ENCODE results near the gene COL1A2.

Gene COL1A2

DNA sequence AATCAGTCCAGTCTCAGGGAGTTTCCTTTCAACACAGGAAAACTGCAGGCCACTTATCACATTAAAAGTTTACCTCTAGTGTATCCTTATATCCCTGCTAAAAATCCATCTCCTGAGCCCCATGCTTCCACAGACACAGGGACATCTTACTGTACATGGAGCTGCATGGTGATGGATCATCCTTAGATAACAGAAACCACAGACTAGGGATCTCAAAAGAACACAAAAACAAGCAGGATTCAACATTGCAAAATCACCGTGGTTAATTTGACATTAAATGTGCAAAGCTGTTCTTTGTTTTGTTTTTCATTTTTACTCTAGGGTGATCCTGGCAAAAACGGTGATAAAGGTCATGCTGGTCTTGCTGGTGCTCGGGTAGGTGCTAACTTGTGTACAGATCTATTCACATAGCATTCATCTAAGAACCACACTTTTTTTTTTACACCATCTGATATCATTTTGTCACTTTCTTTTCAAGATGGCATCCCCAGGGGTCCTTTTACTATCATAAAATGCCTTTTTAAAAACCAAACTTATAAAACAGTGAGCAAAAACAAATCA is 18.1 kb downstream of the COL1A2 start:
- DNase-seq: no peak

DNA sequence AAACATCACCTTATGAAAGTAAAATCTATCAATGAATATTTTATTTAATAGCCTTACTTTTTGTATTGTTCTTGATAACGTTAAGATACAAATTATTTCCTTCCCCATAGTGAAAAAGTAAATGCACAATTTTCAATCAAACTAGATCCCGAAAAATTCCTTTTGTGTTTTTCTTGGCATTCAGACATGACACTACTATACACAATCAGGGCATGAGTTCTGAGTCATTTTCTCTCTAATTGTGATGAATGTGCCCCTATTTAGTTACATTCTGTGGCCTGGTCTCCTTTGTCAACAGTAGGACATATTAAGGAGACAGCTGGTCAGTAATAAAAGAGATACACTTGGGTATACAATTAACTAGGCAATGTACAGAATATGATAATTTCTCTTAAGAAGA is 19.8 kb downstream of the COL1A2 start:
- DNase-seq: peak; percentile 51 to 78

DNA sequence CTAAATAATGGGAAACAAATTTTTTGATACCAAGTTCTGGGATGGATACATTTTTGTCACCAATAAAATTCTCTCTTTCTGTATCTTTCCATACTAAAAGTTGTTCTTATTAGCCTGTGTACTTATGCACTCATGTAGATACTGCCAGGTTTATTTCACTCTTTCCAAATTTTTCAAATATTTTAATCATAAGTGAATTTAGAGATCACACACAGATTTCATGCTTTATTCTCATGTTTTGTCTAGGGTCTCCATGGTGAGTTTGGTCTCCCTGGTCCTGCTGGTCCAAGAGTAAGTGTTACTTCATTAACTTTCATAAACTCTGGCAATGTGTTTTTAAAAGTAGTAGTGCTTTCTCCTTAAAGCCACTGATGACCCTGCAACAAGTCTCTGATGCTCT is 20.3 kb downstream of the COL1A2 start:
- no peak for DNase-seq

DNA sequence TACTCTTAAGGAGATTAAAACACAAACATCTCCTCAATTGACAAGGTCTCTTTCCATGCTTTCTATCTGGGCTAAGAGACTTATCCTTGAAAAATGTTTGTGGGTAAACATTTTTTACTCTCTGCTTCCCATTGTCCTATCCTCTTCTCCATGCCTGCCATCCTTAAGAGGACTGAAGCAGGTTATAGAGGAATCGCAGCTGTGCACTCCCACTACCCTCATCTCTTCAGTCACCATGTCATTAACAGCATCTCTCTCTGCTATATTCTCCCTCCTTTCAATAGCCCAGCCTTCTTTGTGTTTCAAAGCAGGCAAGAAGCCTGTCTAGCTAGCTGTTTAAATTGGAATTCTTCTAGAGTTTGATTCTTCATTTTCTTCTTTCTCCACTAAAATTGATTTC is 22.6 kb downstream of the COL1A2 start:
- DNase-seq: no peak

DNA sequence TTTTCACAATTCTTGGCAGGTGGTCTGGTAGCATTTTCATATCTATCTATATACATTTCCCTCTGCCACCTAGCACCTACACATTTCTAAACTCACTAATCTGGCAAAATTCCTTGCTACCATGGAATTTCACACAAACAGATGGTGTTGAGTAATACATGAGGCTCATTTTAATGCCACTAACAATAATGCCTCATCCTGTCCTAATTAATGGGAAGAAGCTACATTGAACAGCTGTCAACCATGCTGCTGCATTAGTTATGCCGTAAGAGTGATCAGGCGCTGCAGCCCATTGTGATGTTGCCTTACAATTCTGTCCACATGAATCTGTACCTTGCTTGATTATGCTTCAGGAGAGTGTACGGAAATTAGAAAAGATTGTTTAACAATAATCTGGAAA is 23.2 kb downstream of the COL1A2 start:
- DNase-seq: no peak

DNA sequence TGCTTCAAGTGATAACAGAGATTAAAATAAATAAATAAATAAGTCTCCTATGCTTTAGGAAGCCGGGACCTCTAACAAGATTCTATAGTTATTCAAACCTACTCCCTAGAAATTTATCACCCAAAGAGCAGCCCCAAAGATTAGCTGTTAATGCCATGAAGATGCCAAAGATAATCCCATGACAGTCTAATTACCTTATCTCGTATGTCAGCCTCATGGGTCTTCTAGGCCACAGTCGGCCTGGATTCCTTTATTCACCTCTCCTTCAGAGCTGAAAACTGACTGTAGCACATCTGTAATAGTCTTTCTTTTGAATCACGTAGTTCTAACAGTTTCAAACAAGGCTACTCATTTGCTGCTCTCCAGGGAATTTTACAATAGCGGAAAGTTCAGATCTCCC is 24.2 kb downstream of the COL1A2 start:
- no peak for DNase-seq

DNA sequence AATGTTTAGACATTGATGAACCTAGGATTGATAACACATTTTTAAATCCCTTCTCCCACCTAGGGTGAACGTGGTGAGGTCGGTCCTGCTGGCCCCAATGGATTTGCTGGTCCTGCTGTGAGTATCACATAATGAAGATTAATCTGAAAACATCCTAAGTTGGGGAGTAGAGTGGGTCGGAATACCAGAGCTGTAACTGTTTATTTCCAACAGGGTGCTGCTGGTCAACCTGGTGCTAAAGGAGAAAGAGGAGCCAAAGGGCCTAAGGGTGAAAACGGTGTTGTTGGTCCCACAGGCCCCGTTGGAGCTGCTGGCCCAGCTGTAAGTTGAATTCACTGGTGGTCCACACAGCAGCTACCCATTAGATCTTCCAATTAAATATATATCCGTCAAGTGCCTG is 25.6 kb downstream of the COL1A2 start:
- DNase-seq: no peak

DNA sequence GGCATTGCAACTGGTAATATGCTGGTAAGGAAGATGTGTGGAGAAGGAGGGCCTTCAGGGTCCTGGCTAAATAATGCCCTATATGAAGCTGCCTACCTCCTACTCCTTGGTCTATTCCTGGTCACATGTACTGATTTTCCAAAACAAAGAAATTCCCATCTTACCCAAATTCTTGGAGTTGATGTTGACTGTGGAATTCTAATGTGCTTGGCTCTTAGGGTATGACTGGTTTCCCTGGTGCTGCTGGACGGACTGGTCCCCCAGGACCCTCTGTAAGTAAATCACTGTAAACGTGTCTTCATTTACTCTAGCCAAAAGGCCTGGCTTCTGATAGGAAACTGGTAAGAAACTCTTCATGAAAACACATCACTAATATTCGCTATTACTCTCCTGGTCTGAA is 27.0 kb downstream of the COL1A2 start:
- no peak for DNase-seq

DNA sequence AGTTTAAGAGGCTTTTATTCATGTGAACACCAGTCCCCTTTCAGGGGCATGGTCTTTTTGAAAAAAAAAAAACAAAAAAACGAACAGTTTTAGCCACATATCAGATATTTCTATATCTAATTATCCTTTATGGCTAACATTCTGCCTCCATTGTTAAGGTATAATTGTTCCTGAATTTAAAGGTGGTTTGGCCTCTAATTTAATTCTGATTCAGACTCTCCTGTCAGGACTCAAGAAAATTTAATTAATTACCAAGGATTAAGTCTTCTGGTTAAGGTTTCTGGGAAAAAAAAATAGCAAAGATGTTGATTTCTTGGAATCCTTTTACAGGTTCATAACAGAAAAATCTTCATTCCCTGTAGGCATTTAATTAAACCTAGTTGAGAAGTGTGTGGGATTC is 27.4 kb downstream of the COL1A2 start:
- DNase-seq: no peak

DNA sequence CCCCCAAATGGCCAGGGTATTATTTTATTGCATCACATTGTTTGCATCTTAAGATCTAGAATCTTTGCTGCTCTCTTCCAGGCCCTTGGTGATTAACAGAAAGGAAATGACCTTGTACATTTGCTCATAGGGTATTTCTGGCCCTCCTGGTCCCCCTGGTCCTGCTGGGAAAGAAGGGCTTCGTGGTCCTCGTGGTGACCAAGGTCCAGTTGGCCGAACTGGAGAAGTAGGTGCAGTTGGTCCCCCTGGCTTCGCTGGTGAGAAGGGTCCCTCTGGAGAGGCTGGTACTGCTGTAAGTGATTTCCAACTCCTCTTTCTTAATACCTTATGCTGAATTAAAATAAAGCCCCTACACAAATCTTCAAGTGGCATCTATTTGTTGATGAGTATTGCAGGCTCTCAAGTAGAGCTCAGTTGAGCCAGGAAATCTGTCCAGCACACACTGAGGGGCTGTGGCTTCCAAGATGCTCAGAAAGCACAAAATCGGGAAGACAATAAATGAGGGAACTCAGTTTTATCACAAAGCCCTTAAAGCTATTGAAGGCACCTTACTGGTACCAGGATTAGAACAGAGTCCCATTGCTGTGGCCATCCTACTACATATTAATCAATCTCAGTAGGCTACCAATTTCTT is 28.2 kb downstream of the COL1A2 start:
- DNase-seq: no peak

DNA sequence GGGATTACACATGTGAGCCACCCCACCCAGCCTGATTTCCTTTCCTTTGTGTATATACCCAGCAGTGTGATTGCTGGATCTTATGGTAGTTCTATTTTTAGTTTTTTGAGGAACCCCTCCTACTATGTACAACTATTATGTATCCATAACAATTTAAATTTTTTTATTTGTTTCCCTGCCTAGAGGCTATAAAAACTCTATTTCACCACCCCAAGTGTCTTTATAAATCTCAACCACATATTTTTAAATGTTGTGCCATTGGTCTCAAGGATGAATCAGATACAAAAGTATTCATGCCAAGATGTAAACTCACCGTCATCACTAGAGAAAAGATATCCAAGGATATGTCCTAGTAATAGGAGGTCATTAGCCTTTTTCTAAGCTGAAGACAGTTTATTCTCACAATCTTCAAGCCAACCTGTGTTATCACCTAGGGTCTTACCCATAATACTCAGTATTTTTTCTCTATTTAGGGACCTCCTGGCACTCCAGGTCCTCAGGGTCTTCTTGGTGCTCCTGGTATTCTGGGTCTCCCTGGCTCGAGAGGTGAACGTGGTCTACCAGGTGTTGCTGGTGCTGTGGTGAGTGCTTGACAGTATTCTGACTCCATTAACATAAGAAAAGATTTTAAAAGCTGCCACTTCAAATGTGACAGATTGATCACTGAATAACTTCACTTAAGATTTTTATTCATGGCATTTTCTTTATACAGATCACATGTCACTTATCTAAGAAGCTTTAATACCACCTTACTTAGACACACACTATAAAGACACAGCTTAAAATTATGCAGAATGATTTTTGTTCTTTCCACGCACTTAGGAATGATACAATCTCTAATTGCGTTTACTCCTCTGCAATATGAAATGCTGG is 29.4 kb downstream of the COL1A2 start:
- no peak for DNase-seq

DNA sequence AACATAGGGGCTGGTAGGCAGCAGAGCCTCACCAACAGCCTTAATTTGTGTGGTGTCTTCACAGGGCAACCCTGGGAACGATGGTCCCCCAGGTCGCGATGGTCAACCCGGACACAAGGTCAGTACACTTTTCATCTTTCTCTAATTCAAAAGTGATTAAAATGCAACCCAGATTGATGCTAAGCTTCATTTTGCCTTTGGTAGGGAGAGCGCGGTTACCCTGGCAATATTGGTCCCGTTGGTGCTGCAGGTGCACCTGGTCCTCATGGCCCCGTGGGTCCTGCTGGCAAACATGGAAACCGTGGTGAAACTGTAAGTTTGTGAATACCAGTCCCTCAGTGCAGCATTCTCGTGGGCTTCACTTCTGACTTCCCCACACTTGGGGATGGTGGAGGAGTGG is 30.9 kb downstream of the COL1A2 start:
- DNase-seq: no peak

DNA sequence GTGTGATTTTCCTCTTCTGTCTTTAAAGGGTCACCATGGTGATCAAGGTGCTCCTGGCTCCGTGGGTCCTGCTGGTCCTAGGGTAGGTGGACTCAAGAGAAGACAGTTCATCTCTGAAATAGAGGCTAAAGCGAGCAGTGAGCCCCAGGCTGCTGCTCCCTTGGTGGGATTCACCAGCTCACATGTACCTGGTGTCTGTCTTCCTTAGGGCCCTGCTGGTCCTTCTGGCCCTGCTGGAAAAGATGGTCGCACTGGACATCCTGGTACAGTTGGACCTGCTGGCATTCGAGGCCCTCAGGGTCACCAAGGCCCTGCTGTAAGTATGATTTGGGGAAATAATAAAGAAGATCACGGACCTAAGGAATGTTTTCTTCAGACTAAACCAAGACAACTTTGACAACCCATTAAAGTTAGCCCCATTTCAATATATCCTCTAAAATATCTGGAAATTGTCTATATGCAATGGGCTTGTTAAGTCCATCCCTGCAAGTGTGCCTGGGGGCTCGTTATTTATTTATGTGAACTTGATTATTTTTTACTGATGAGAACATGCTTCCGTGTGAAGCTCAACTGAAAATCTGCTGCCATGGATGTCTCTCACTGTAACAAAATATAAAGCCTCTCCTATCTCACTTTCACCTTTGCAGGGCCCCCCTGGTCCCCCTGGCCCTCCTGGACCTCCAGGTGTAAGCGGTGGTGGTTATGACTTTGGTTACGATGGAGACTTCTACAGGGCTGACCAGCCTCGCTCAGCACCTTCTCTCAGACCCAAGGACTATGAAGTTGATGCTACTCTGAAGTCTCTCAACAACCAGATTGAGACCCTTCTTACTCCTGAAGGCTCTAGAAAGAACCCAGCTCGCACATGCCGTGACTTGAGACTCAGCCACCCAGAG is 32.5 kb downstream of the COL1A2 start:
- DNase-seq: no peak

DNA sequence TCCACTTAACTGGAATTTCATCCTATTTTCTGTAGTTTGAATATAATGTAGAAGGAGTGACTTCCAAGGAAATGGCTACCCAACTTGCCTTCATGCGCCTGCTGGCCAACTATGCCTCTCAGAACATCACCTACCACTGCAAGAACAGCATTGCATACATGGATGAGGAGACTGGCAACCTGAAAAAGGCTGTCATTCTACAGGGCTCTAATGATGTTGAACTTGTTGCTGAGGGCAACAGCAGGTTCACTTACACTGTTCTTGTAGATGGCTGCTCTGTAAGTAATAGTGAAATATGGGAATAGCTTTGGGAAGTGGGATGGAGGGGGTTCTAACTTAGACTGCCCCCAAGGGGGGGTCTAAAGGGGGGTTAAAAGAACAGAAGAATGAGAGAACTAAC is 34.5 kb downstream of the COL1A2 start:
- no peak for DNase-seq

DNA sequence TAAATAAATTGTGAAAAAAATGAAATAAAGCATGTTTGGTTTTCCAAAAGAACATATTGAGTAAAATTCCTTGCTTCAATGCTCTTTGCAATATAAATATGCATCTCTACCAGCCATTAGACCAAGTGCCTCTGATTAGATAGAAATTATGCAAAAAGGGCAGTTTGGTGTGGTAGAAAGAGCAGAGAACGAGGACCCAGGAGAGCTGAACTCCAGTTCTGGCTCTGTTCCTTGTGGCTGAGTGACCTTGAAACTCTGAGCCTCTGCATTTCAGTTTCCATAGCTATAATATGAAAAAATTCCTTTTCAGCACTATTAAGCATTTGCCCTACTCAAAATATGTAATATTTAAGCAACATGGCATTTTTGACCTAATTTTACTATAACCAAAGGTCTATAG is 36.5 kb downstream of the COL1A2 start:
- no peak for DNase-seq

DNA sequence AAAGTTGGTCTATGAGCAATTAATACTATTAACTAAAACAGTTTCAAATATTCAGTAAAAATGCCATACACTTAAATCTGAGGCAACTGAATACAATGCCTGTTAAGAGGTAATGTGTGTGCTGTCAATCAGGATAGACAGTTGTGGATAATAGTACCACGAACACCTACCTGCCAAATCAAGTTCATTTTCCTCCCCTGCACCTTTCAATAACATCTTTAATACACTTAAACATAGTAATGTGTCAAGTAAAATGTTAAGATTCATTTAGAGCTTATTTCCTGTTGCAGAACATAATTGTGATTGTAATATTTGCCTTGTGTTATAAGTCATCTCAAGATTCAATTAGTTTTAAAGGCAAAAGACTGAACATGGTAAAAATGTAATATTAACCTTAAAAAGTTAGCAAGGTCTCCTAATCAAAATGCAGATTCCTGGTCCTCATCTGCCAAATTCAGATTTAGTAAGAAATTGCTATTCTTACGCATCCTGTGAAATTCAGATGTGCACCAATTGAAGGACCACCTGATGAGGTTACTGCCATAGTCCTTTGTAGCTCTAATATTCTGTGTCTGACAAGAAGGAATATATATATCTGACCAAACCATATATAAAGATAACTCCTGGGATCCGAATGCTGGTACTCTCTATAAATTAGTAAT is 37.1 kb downstream of the COL1A2 start:
- no peak for DNase-seq

DNA sequence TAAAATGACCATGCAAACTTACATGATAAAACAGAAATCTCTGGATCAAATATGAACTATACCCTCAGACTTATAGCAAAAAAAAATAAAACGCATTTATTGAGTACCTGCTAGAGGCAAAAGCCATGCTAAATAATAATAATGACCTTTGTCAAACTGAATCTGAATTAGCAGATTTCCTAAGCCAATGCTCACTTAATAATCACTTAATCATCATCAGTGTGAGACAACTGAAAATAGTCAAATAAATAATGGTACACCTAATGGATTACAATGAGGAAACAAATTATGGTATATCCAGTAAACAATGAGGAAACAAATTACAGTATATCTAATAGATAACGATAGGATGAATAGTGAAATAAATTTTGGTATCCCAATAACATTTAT is 37.6 kb downstream of the COL1A2 start:
- DNase-seq: no peak

DNA sequence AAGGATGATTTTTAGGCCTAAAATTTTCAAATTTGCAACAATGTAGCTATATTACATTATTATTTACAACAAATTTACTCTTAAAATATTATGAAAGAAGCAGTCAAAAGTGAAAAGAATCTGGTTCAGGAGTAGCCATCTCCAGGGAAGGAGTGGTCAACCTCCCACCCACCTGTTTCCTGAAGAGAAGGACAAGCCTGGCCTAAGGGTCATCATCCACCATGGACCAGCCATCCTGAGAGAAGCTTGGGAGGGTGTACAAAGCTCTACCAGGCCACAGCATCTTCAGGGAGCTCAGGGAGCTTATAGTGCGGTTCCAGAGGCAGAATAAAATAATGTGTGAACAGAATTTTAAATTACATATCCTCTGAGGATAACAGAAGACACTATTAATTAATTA is 38.1 kb downstream of the COL1A2 start:
- DNase-seq: no peak

DNA sequence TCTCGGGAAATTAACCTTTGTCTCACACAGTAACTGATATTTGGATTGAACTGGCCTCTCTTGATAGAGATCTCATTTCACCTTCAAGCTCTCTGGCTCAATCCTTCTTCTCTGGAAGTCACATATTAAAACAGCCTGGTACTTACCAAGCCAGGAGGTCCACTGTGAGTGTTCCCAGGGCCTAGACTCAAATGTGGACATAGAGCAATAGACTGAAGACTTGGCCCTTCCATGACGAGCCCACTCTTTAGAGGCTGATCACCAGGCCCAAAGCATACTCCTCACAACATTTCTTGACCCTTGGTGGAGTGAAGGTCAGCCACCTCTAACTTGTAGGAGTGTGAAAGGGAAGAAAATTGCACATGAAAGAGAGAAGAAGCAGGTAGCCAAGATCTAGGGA is 38.5 kb downstream of the COL1A2 start:
- DNase-seq: no peak

DNA sequence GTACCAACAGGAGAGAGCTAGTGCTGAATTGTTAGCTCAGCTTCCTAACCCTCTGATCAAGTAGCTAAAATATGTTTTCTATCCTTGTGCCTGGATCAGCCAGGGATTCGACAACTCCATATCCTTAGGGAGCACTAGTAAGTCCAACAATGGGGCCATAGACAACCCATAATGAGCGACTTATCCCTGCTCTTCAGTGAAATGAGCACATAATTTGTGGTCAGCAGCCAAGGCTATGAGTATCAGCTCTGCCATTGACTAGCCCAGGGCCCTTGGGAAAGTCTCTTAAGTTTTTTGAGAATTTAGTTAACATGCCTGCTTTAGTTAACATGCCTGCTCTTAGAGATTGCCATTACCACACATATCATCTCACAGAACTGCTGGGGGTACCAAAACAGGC is 39.3 kb downstream of the COL1A2 start:
- DNase-seq: no peak

DNA sequence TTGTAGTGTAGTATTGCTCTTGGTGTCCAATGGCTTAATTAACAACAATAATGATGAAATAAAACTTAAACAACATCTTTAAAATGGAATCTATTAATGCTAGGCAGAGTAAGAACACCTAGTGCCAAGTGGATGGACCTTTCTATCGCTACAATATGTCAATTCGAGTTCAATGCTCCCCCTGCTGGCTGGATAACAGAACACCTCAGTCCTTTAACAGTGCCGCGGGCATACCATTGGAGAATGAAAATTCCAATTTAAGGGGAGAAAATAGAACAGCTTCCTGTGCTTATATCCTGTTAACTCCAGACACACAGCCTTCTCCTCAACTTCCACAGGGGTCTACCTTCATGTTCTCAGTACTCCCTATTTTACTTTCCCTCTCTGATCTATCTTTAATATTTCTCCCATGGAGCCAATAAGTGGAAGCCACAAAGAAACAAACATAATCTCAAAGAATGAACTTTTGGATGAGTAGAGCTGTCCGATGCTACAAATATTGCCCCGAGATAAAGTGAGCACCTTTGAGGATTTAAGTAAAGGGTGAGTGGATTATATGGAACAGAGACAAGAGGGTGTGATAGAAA is 41.4 kb downstream of the COL1A2 start:
- peak in 1 of 2 experiments; percentile 18 for DNase-seq

DNA sequence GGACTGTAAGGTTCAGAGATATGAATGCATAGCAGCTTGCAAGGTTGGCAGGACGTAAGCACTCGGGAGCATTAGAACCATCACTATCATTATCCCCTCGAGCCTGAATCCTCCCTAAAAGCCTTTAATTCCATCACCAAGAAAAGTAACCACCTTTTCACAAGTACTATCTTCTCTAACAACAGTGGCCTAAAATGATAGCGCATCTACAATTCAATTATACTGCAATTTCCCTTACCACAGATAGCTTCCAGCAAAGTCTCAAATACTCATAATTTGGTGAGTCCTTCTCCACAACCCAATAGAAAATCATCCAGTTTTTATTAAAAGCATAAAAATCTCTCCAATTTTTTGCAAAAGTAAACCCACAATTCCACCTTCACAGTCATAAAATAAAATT is 42.0 kb downstream of the COL1A2 start:
- DNase-seq: no peak

All from NCI-H1930 (cell line).